ENCODE data around the gene JPT2.

GRCh38 chr16:1698680-1699079 is 20.6 kb downstream of the JPT2 start:
- TF ChIP-seq CTCF (conservative IDR thresholded peaks at IDR 0.05) (no peak), EZH2 (IDR thresholded peaks at IDR 0.05; ENCODE audit: low read depth) (no peak)
